Retina (tissue), 1 donor: ENCODE measurements around the gene IKBKE.

Source experiments
- DNase-seq: peaks from one replicate; pipeline ENCODE4 v3.0.0-alpha.2; 2016

The IKBKE gene

GRCh38 chr1:206455666-206456344 is 14.5 kb upstream of the IKBKE start:
- peak; percentile 44 for DNase-seq

DNA sequence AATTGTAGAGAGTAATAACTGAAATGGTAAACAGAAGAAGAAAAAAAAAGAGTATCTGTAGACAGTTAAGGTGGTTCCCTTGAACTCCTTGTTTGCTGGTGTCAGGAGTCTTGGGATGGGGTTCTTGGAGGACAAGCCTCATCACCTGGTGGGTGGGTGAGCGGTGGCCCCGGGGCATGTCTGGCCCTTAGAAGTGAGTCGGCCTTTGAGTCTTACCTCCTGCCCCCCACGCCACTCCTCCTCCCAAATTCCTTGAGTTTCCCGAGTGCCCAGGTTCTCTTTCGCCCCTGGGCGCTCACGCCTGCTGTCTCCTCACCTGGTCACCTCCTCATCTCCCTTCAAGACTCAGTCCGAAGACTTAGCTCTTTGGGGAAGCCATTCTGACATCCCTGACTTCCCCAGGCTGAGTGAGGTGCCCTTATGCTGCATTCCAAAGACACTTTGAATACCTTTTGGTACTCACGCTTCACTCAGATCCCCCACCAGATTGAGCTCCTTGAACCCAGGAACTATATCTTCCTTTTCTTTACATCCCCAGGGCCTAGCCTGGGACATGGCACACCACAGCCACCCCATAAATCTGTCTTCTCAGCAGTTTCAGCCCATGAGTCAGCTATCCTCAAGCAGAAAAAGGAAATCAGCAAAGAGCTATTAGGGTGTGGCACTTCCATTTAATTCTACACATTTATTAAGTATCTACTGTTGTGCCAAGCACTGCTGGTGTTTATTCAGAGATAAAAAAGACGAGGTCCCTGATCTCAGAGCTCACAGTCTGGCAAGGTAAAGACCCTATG is 13.5 kb upstream of the IKBKE start:
- no peak for DNase-seq

DNA sequence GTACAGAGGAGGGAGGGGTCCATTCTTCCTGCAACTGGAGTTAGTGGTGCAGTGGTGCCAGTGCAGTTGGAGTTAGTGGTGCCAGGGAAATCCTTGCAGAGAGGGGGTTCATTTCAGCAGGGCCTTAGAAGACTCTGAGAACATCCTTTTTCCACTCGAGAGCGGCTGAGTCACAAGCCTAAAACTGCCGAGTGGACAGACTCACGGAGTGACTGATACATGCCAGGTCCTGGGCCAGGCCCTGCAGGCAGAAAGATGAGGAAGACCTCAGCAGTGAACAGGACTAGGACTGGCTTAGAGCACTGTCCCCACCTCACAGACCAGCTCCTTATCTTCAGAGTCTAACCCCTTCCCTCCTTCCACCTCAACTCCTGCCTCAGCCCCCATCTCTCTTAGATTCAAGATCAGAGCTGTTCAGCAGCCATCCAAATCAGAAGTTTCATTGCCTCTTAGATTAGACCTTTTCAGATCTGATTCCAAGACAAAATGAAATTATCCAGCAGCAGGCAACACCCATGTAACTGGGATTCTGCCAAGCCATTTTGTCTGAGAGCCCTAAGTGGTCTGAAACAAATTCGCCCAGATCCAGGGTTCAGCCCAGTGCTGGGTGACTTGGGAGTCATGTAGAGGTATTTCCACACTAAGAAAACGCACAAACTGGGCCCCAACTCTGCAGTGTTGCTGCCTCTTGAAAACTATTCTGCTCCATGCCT is 12.7 kb upstream of the IKBKE start:
- no peak for DNase-seq

- no peak for DNase-seq
Observed at GRCh38 chr1:206459703-206460102, 10.6 kb upstream of the IKBKE start.

GRCh38 chr1:206460836-206461426 is 9.3 kb upstream of the IKBKE start:
- no peak for DNase-seq

- DNase-seq: peak; percentile 66
Observed at GRCh38 chr1:206461602-206462455, 8.4 kb upstream of the IKBKE start.

DNA sequence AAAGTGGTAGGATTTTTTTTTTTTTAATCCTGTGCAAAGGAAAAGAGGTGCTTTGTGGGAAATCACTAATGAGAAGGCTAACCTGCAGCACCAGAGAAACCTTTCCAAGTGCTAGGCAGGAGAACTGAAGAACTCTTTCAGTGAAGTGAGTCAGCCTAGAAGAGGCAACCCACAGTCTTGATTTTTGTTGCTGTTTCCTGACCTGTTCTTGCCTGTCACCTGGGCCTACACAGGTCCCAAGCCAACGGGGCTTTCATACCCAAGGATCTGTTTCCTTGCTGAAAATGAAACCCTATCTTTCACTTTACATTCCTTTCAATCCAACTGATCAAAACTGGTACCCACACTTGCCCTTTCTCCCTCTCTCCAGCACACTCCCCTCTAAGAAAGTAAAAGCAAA is 7.1 kb upstream of the IKBKE start:
- DNase-seq: no peak

DNA sequence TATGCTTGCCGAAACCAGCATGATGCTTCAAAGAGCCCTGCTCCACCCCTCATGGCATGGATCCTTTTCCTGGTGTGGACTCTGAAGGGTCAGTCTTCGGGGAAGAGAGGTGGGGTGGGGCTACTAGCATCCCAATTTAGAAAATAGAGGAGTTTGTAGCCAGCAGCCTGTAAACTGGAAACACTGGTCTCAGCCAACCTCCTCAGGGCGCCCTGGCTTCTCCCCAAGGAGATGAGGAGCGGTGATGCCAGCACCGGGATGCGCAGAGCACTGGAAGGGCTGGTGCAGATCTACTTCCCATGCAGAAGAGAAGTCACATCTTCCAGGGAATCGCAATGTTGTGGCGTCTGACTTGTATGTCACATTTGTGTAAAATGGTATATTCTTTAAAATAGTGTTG is 6.4 kb upstream of the IKBKE start:
- DNase-seq: no peak

DNA sequence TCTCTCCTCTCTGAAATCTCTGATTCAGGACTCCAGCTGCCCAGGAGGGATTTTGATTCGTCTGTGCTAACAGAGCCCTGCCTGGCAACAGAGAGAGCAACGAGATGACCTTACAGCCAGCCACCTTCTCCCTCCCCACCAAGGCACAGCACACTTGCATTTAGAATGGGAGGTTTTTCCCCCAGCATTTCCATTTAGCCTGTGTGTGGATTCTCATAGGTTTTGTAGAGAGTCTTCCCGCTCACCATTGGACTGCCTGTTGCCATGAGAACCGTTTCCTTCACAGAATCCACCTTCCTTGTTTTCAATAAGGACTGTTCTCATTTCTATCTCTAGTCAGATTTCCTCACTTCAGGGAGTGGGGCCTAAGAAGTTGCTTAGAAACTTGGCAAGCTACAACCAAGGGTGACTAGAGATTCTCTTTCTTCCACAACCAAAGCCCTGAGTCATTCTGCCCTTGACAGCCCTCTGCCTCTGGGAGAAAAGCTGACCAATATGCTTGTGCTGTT is 5.8 kb upstream of the IKBKE start:
- no peak for DNase-seq

DNA sequence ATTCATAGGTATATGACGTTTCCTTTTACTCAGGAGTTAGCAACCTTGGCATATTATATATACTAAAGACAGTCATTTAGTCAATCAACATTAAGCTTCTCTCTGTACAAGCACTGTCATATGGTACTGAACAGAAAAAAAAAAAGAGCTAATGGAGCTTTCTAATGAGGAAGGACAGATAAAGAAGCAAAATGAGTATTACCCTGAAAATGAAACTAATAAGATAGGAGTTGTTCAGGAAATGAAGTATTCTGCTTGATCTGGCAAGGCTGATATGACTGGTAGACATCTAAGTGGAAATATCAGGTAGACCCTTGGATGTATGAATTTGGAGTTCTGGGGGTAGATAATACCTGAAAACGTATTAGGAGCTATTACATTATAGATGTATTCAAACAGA is 4.3 kb upstream of the IKBKE start:
- no peak for DNase-seq

GRCh38 chr1:206466840-206467649 is 3.2 kb upstream of the IKBKE start:
- DNase-seq: no peak

- DNase-seq: no peak
Observed at GRCh38 chr1:206467915-206468314, 2.4 kb upstream of the IKBKE start.

DNA sequence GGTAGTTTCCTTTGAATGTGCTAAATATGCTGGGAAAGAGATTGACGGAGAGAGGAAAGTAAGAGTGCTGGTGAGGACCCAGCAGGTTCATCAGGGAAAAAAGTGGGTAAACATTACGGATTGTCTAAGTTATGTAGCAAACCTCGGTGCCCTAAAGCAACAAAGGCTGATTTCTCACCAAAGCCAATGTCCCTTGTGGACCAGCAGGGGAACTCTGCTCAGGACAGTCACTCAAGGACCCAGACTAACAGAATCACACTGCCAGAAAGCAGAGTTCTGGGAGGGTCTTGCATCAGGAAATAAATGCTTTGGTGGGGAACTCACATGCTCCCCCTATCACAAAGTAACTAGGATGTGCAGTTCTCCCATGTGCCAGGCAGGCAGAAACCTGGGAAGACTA is 1.7 kb upstream of the IKBKE start:
- no peak for DNase-seq

DNA sequence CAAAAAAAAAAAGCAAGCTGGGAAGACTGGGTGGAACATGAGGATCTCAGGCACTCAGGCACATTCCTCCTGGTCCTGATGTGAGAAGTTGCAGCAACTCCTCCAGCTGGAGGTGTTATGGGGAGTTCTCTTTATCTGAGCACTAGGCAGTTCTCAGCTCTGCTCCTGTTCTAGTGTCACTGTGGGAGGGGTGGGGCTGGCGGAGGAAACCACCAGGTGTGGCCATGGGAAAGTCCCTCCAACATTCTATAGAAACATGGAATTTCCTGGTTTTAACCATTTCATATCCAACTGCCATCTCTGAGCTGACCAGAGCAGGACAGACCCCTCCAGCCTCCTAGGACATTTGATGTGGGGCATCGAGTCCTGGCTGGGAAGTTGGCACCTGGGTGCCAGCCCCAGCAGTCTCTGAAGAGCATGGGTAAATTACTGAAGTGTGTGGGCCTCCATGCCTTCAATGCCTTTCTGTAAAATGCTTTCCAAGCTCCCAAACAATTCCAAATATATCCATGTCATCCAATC is 804 bp upstream of the IKBKE start:
- no peak for DNase-seq

GRCh38 chr1:206470692-206471414 is 577 bp downstream of the IKBKE start:
- DNase-seq: peak; percentile 64

DNA sequence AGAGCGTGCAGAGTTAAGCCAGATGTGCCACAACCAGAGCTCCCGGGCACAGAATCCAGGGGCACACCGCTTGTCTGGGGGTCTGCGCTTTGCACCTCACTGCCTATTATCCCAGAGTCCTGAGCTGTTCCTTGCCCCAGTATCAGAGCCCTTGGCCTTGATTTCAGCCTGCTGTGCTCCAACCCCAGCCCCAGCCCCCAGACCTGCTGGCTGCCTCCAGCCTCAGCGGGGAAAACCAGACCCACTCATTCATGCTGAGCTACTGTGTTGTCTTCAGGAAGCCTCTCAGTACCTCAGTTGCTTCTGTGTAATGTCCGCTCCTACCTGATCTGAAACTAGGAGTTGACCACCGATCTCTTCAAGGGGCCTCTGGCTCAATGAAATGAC is 1.1 kb downstream of the IKBKE start:
- DNase-seq: no peak

DNA sequence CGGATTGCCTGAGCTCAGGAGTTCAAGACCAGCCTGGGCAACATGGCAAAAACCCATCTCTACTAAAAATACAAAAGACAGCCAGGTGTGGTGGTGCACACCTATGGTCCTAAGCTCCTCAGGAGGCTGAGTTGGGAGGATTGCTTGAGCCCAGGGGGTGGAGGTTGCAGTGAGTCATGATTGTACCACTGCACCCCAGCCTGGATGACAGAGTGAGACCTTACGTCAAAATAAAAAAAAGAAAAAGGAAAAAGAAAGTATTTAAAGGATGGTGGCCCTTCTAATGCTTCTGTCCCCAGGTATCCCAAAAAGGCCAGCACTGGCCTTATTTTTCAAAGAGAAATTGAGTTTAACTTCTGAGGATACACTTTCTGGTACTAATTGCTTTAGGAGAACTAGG is 1.7 kb downstream of the IKBKE start:
- no peak for DNase-seq

- no peak for DNase-seq
Observed at GRCh38 chr1:206472454-206472853, 2.2 kb downstream of the IKBKE start.

- no peak for DNase-seq
Observed at GRCh38 chr1:206472886-206473285, 2.6 kb downstream of the IKBKE start.

DNA sequence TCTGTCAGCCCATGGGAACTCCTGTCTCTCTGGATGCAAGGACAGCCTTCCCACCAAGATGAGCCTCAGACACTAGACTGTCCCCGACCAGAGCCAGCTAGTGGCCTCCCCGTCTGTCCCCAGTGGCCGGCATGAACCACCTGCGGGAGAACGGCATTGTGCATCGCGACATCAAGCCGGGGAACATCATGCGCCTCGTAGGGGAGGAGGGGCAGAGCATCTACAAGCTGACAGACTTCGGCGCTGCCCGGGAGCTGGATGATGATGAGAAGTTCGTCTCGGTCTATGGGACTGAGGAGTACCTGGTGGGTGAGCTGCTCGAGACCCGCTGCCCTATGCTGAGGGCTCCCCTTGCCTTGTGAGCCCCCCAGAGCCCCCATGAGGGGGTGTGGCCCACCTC is 5.8 kb downstream of the IKBKE start:
- no peak for DNase-seq

DNA sequence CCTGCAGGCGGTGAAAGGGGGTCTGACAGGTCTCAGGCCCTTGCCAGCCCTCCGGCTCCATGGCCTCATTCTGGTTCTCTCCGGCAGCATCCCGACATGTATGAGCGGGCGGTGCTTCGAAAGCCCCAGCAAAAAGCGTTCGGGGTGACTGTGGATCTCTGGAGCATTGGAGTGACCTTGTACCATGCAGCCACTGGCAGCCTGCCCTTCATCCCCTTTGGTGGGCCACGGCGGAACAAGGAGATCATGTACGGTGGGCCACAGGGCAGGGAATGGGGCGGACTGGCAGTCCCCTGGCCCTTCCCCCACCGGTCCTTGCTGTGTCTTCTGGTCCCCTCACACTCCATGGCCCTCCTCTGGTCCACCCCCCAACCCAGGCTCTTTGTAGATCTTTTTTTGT is 6.3 kb downstream of the IKBKE start:
- no peak for DNase-seq
